ENCODE results near the gene ZCCHC3.
A peak's percentile ranks its signal among the peaks of the same experiment; 100 is the strongest.
"Not testable (repeated sequence)": the region's sequence is repeated elsewhere in the genome, so short reads cannot be mapped to it uniquely, and the experiment has no call there.

Gene ZCCHC3, protein sequence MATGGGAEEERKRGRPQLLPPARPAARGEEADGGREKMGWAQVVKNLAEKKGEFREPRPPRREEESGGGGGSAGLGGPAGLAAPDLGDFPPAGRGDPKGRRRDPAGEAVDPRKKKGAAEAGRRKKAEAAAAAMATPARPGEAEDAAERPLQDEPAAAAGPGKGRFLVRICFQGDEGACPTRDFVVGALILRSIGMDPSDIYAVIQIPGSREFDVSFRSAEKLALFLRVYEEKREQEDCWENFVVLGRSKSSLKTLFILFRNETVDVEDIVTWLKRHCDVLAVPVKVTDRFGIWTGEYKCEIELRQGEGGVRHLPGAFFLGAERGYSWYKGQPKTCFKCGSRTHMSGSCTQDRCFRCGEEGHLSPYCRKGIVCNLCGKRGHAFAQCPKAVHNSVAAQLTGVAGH

DNA sequence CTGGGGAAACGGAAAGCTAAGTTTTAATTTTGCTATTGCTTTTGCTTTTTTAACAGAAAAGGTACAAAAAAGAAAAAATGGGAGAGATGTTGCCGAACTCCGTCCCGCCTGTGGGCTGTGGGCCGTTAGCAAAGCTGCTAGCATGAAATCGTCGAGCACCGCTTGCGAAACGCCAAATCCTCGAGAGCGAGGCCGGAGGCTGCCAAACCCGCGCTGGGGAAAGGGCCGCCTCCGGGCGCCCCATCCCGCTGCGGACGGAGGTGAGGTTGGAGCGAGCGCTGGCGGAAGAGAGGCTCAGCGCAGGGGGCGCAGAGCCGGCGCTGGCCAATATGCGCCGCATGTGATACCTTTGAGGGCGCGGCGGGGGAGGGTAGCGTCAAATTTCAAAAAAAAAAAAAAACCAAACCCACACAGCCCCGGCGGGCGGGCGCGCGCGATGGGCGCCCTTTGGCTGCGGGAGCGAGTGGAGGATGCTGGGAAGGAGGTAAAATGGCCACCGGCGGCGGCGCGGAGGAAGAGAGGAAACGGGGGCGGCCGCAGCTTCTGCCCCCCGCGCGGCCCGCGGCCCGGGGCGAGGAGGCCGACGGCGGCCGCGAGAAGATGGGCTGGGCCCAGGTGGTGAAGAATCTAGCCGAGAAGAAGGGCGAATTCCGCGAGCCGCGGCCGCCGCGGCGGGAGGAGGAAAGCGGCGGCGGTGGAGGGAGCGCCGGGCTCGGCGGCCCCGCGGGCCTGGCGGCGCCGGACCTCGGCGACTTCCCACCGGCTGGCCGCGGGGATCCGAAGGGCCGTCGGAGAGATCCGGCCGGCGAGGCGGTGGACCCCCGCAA, at the start of gene ZCCHC3:
TSS of gene ZCCHC3 (plus strand) at position 473 of the 827 bp plus-strand sequence. CDS start at position 490, 17 bp downstream.
- peaks cover 36% of the 10 kb centered on the region for H3K79me2 ChIP-seq (ENCODE audit: insufficient read depth, low read depth)
- H3K9ac ChIP-seq = peak within 1 kb of the TSS; percentile 97
- no peak within 1 kb of the TSS for H3K4me3 ChIP-seq (IDR thresholded peaks at IDR 0.05; ENCODE audit: insufficient read depth, low read depth, low read length)
- TF ChIP-seq, protein P1, sequence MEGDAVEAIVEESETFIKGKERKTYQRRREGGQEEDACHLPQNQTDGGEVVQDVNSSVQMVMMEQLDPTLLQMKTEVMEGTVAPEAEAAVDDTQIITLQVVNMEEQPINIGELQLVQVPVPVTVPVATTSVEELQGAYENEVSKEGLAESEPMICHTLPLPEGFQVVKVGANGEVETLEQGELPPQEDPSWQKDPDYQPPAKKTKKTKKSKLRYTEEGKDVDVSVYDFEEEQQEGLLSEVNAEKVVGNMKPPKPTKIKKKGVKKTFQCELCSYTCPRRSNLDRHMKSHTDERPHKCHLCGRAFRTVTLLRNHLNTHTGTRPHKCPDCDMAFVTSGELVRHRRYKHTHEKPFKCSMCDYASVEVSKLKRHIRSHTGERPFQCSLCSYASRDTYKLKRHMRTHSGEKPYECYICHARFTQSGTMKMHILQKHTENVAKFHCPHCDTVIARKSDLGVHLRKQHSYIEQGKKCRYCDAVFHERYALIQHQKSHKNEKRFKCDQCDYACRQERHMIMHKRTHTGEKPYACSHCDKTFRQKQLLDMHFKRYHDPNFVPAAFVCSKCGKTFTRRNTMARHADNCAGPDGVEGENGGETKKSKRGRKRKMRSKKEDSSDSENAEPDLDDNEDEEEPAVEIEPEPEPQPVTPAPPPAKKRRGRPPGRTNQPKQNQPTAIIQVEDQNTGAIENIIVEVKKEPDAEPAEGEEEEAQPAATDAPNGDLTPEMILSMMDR (conservative IDR thresholded peaks at IDR 0.05; ENCODE audit: low read depth, low read length) = no peak; the same call in 1 of the 2 replicates
- H3K27ac ChIP-seq = peak within 1 kb of the TSS; percentile 93
- no peaks in the 10 kb centered on the region for H3K27me3 ChIP-seq (ENCODE audit: insufficient read depth, low read depth)
- H3K4me2 ChIP-seq = peak within 1 kb of the TSS; percentile 91
- H2AFZ ChIP-seq (ENCODE audit: low read depth) = peak within 1 kb of the TSS; percentile 69
- H3K36me3 ChIP-seq (ENCODE audit: insufficient read depth) = no peaks in the 10 kb centered on the region
- peaks cover 23% of the 10 kb centered on the region for H3K4me1 ChIP-seq (ENCODE audit: low read depth, poor library complexity, severe bottlenecking)
- H4K20me1 ChIP-seq (ENCODE audit: insufficient read depth) = 0 out of 2 replicates have a peak, but pooled peaks cover 8% of the 10 kb centered on the region

DNA sequence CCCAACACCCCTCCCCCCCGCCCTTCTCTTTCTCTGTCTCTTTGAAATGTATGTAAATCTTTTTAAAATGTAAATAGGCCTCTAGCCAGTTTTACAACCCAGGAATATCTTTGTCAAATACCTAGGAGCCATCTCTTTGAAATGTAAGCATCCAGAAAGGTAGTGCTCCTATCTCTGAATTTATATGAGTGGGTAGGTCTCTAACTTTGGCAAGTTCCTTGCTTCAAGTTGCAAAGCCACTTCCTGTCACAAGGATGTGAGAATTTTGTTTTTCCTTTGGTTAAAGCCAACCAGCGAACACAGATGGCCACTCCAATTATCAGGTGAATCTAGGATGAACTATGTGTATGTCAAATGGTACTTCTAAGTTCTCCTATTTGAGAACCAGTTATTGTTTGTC, 46.0 kb upstream of the ZCCHC3 start:
- Histone ChIP-seq H3K4me1 (ENCODE audit: low read depth, poor library complexity, severe bottlenecking) (no peaks in the 10 kb centered on the region), H2AFZ (ENCODE audit: low read depth) (no peak overlapping the region), H4K20me1 (ENCODE audit: insufficient read depth) (no peaks in the 10 kb centered on the region), H3K4me3 (IDR thresholded peaks at IDR 0.05; ENCODE audit: insufficient read depth, low read depth, low read length) (no peak overlapping the region), H3K36me3 (ENCODE audit: insufficient read depth) (no peaks in the 10 kb centered on the region), H3K79me2 (ENCODE audit: insufficient read depth, low read depth) (no peaks in the 10 kb centered on the region), H3K27ac (no peak overlapping the region), H3K9ac (no peak overlapping the region), H3K27me3 (ENCODE audit: insufficient read depth, low read depth) (no peaks in the 10 kb centered on the region), H3K4me2 (no peak overlapping the region)
- TF ChIP-seq, protein P1 (conservative IDR thresholded peaks at IDR 0.05; ENCODE audit: low read depth, low read length) = no peak

DNA sequence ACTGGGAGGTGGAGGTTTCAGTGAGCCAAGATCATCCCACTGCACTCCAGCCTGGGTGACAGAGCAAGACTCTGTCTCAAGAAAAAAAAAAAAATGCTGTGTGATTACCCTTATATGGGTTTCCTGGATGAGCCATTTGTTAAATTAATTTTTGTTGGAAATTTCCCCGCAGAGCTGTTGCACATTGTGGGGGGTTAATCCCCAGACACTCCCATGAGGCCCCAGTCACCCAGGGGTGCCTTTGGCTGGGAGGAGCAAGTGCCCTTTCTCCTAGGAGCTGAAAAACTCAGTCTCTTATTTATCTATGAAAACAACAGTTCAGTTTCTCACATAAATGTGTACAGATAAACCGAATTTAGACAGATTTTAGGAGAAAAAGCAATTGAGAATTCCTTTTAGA, 44.6 kb upstream of the ZCCHC3 start:
- Histone ChIP-seq H3K4me3 (IDR thresholded peaks at IDR 0.05; ENCODE audit: insufficient read depth, low read depth, low read length) (no peak overlapping the region), H3K27me3 (ENCODE audit: insufficient read depth, low read depth) (no peaks in the 10 kb centered on the region), H3K36me3 (ENCODE audit: insufficient read depth) (no peaks in the 10 kb centered on the region), H3K9ac (no peak overlapping the region), H3K4me2 (no peak overlapping the region), H3K79me2 (ENCODE audit: insufficient read depth, low read depth) (no peaks in the 10 kb centered on the region), H3K4me1 (ENCODE audit: low read depth, poor library complexity, severe bottlenecking) (no peaks in the 10 kb centered on the region), H2AFZ (ENCODE audit: low read depth) (no peak overlapping the region), H3K27ac (no peak overlapping the region), H4K20me1 (ENCODE audit: insufficient read depth) (no peaks in the 10 kb centered on the region)
- TF ChIP-seq, protein P1 (conservative IDR thresholded peaks at IDR 0.05; ENCODE audit: low read depth, low read length) = no peak

DNA sequence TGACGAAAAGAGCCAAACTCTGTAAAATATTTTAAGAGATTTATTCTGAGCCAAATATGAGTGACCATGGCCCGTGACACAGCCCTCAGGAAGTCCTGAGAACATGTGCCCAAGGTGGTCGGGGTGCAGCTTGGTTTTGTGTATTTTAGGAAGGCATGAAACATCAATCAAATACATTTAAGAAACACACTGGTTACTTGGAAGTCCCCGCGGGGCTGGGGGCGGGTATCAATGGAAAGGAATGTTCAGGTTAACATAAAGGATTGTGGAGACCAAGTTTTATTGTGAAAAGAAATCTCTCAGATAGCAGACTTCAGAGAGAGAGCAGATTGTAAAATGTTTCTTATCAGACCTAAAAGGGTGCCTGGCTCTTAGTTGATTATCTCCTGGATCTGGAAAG, 43.9 kb upstream of the ZCCHC3 start:
- not testable (repeated sequence) for H3K27ac ChIP-seq; H4K20me1 ChIP-seq (ENCODE audit: insufficient read depth); H2AFZ ChIP-seq (ENCODE audit: low read depth); H3K4me3 ChIP-seq (IDR thresholded peaks at IDR 0.05; ENCODE audit: insufficient read depth, low read depth, low read length); H3K36me3 ChIP-seq (ENCODE audit: insufficient read depth); H3K79me2 ChIP-seq (ENCODE audit: insufficient read depth, low read depth); H3K4me1 ChIP-seq (ENCODE audit: low read depth, poor library complexity, severe bottlenecking); H3K27me3 ChIP-seq (ENCODE audit: insufficient read depth, low read depth); H3K4me2 ChIP-seq; H3K9ac ChIP-seq
